H1 (cell line): Measurements from ENCODE around the gene MRPL9. TPM values are rescaled to one million over a fixed set of nuclear protein-coding genes. Genes with fewer than 3 reads are reported as not detected.

Experiments
- CTCF ChIA-PET: fragments of 300-600 bp; sonication (Branson Sonifier 250); formaldehyde crosslinking; loops from one replicate; lab custom pipeline; 2021; ENCODE audit not compliant: partially characterized antibody; lab: Charles Lee
- POLR2A ChIA-PET: fragments of 300-600 bp; sonication (Branson Sonifier 250); formaldehyde crosslinking; loops from one replicate; lab custom pipeline; 2021; ENCODE audit warnings: inconsistent platforms; ENCODE audit not compliant: partially characterized antibody; lab: Charles Lee
- DNase-seq, 2 experiments: peaks; one replicate each; pipeline versions ENCODE4 v3.0.0 to v3.0.0-alpha.2; 2010 to 2022; ENCODE audit warnings: low spot score in 2 of 2, low read depth in 1 of 2, mixed read lengths in 1 of 2
- FAIRE-seq: peaks from 2 replicates; lab custom pipeline; 2011; peaks lifted over from hg19 to GRCh38; lab: Jason Lieb, UNC
- H2AFZ ChIP-seq: 2 replicates; pipeline ENCODE4 v1.8.1; 2012; ENCODE audit warnings: low read length, inconsistent platforms
- H2AK5ac ChIP-seq: 2 replicates; pipeline ENCODE4 v1.6.1; 2013; ENCODE audit warnings: low read depth, low read length
- H2BK120ac ChIP-seq: replicated peaks from 2 replicates; pipeline ENCODE3; 2013; ENCODE audit warnings: low read depth, low read length, inconsistent platforms
- H2BK12ac ChIP-seq: 2 replicates; pipeline ENCODE4 v1.6.1; 2013; ENCODE audit warnings: low read depth, low read length
- H2BK15ac ChIP-seq: 2 replicates; pipeline ENCODE4 v1.6.1; 2013; ENCODE audit warnings: low read length
- H2BK20ac ChIP-seq: 2 replicates; pipeline ENCODE4 v1.6.1; 2013; ENCODE audit warnings: low read length
- H2BK5ac ChIP-seq: 2 replicates; pipeline ENCODE4 v1.6.1; 2013; ENCODE audit warnings: low read depth, low read length
- H3K14ac ChIP-seq: 2 replicates; pipeline ENCODE4 v1.6.1; 2013; ENCODE audit warnings: inconsistent platforms; ENCODE audit not compliant: insufficient read length
- H3K18ac ChIP-seq: 2 replicates; pipeline ENCODE4 v1.6.1; 2013; ENCODE audit warnings: low read length; ENCODE audit errors: extremely low read depth
- H3K23ac ChIP-seq: 2 replicates; pipeline ENCODE4 v1.6.1; 2013; ENCODE audit warnings: inconsistent platforms; ENCODE audit not compliant: insufficient read length
- H3K23me2 ChIP-seq: 2 replicates; pipeline ENCODE4 v1.6.1; 2013; ENCODE audit warnings: low read depth, low read length
- H3K27ac ChIP-seq: 2 replicates; pipeline ENCODE4 v1.6.1; 2011; ENCODE audit warnings: low read depth, low read length, inconsistent platforms
- H3K27me3 ChIP-seq, 4 experiments: replicated peaks in 1 of 4; 1 replicate in 1 of 4; 2 replicates in 3 of 4; pipeline versions ENCODE4 v1.6.1 to v1.8.1; 2011 to 2013; ENCODE audit warnings: low read length in 3 of 4, mild to moderate bottlenecking in 3 of 4, inconsistent platforms in 2 of 4, mixed read lengths in 2 of 4, moderate library complexity in 1 of 4; ENCODE audit not compliant: control insufficient read depth in 3 of 4, insufficient read depth in 3 of 4; ENCODE audit errors: extremely low read depth in 1 of 4
- H3K36me3 ChIP-seq, 4 experiments: 2 replicates each; pipeline versions ENCODE4 v1.6.1 to v1.8.1; 2011 to 2013; ENCODE audit warnings: mild to moderate bottlenecking in 4 of 4, low read length in 3 of 4, moderate library complexity in 2 of 4, control low read depth in 1 of 4, inconsistent platforms in 1 of 4; ENCODE audit not compliant: insufficient read depth in 4 of 4, control insufficient read depth in 2 of 4
- H3K4ac ChIP-seq: replicated peaks from 2 replicates; pipeline ENCODE3; 2013; ENCODE audit warnings: low read length, low read depth, mixed read lengths, inconsistent platforms; ENCODE audit not compliant: insufficient read length
- H3K4me1 ChIP-seq, 4 experiments: replicated peaks in 1 of 4; 1 replicate in 1 of 4; 2 replicates in 3 of 4; pipeline versions ENCODE4 v1.6.1 to v1.8.1; 2011 to 2013; ENCODE audit warnings: low read length in 3 of 4, inconsistent platforms in 2 of 4, mixed read lengths in 1 of 4; ENCODE audit not compliant: insufficient read depth in 4 of 4, control insufficient read depth in 3 of 4
- H3K4me2 ChIP-seq, 2 experiments: 2 replicates each; pipeline versions ENCODE4 v1.6.1 to v1.8.1; 2011 to 2013; ENCODE audit warnings: low read depth in 2 of 2, low read length in 2 of 2, control low read depth in 1 of 2, inconsistent platforms in 1 of 2, mild to moderate bottlenecking in 1 of 2; ENCODE audit not compliant: insufficient read depth in 1 of 2
- H3K4me3 ChIP-seq, 4 experiments: fragments of 200-600, 300-600 bp in 1 of 4; sonication (generic), shearing (Covaris generic), sonication (Bioruptor Twin) in 1 of 4; 2 replicates each; pipeline versions ENCODE4 v1.5.1 to v1.8.1; 2011 to 2016; ENCODE audit warnings: low read length in 4 of 4, low read depth in 3 of 4, control low read depth in 2 of 4, inconsistent platforms in 2 of 4, mild to moderate bottlenecking in 2 of 4, mixed read lengths in 1 of 4, moderate library complexity in 1 of 4; ENCODE audit not compliant: insufficient read depth in 2 of 4; ENCODE audit errors: extremely low read depth in 1 of 4
- H3K56ac ChIP-seq: replicated peaks from 2 replicates; pipeline ENCODE3; 2013; ENCODE audit warnings: low read depth, mild to moderate bottlenecking, mixed read lengths, low read length, inconsistent platforms; ENCODE audit not compliant: insufficient read length
- H3K79me1 ChIP-seq: 2 replicates; pipeline ENCODE4 v1.6.1; 2013; ENCODE audit warnings: low read depth, low read length, control low read depth
- H3K79me2 ChIP-seq, 2 experiments: 2 replicates each; pipeline versions ENCODE4 v1.6.1 to v1.8.1; 2012 to 2013; ENCODE audit warnings: low read length in 2 of 2, mild to moderate bottlenecking in 2 of 2, inconsistent platforms in 1 of 2; ENCODE audit not compliant: insufficient read depth in 2 of 2, control insufficient read depth in 1 of 2
- H3K9ac ChIP-seq, 4 experiments: replicated peaks in 1 of 4; 1 replicate in 1 of 4; 2 replicates in 3 of 4; pipeline versions ENCODE4 v1.6.1 to v1.8.1; 2011 to 2013; ENCODE audit warnings: low read depth in 3 of 4, low read length in 3 of 4, control low read depth in 2 of 4, mild to moderate bottlenecking in 2 of 4, moderate library complexity in 2 of 4, inconsistent platforms in 1 of 4; ENCODE audit errors: extremely low read depth in 1 of 4
- H3K9me3 ChIP-seq, 2 experiments: 2 replicates each; pipeline versions ENCODE4 v1.6.1 to v1.8.1; 2012 to 2013; ENCODE audit warnings: mild to moderate bottlenecking in 2 of 2, moderate library complexity in 2 of 2, control low read depth in 1 of 2, inconsistent platforms in 1 of 2, low read depth in 1 of 2, low read length in 1 of 2, mixed read lengths in 1 of 2; ENCODE audit not compliant: insufficient read depth in 2 of 2
- H4K20me1 ChIP-seq, 2 experiments: replicated peaks in 1 of 2; 2 replicates each; pipeline versions ENCODE3 to v1.8.1; 2011 to 2013; ENCODE audit warnings: inconsistent platforms in 2 of 2, low read length in 2 of 2, mild to moderate bottlenecking in 1 of 2; ENCODE audit not compliant: insufficient read depth in 2 of 2, control insufficient read depth in 1 of 2
- H4K5ac ChIP-seq: 2 replicates; pipeline ENCODE4 v1.6.1; 2013; ENCODE audit warnings: low read length, low read depth, mixed read lengths, inconsistent platforms; ENCODE audit not compliant: insufficient read length
- H4K8ac ChIP-seq: 2 replicates; pipeline ENCODE4 v1.8.0; 2013; ENCODE audit warnings: mild to moderate bottlenecking, moderate library complexity, low read length, inconsistent platforms; ENCODE audit not compliant: insufficient read depth; ENCODE audit errors: extremely low read depth
- H4K91ac ChIP-seq: replicated peaks from 2 replicates; pipeline ENCODE3; 2013; ENCODE audit warnings: low read length, mixed read lengths, inconsistent platforms; ENCODE audit not compliant: insufficient read length
- PHF8 ChIP-seq: fragments of 200-600 bp; sonication (generic); conservative IDR thresholded peaks from 2 replicates; pipeline ENCODE4 v1.7.1; 2012; ENCODE audit warnings: low read depth, mild to moderate bottlenecking, inconsistent platforms, low read length, moderate library complexity
- RNF2 ChIP-seq: fragments of 200-900, 300-1000 bp; sonication (generic); IDR thresholded peaks from 2 replicates; pipeline ENCODE4 v1.7.1; 2016; ENCODE audit warnings: borderline replicate concordance, low read depth, mild to moderate bottlenecking, antibody characterized with exemption, low read length; ENCODE audit not compliant: poor library complexity, severe bottlenecking; ENCODE audit errors: missing control alignments
- TBP ChIP-seq: IDR thresholded peaks from 2 replicates; pipeline ENCODE4 v1.6.1; 2011; ENCODE audit warnings: low read depth, low read length, improper control_type of control experiment
- WGBS, 2 experiments: shearing (Covaris generic) in 1 of 2; methylation state at CpG; one replicate each; pipeline versions ENCODE4 v1.1.6 to v1.1.7; 2013 to 2015; ENCODE audit warnings: low lambda C conversion rate in 2 of 2, mixed read lengths in 2 of 2, inconsistent platforms in 1 of 2, low coverage in 1 of 2, missing lambda C conversion rate in 1 of 2; ENCODE audit not compliant: insufficient replicate concordance in 2 of 2, insufficient coverage in 1 of 2, insufficient read length in 1 of 2; ENCODE audit errors: extremely low coverage in 1 of 2, missing lambda C conversion rate in 1 of 2; 5-methylcytosine and 5-hydroxymethylcytosine counted together
- polyA plus RNA-seq, 7 experiments: library from polyadenylated mRNA; depleted of rRNA in 3 of 7; stranded (reverse) in 5 of 7; unstranded in 2 of 7; fragments of >200 nt in 5 of 7; fragments of 200-250 nt in 2 of 7; gene quantifications; 1 replicate in 5 of 7; 2 replicates in 1 of 7; 4 replicates in 1 of 7; pipeline versions ENCODE4 v1.2.1 to v1.2.3, GENCODE V29; 2011 to 2013; ENCODE audit warnings: missing spikeins in 2 of 7, mixed read lengths in 2 of 7
- total RNA-seq: library from RNA; stranded (reverse); fragmentation: NEBNext Ultra II Directional; extraction: Animal tissue kit (Norgen Biotek cat#: 25700); gene quantifications from 2 replicates; pipeline ENCODE4 v1.2.1, GENCODE V29; 2021

MRPL9 gene
- total and polyA plus RNA-seq, 2 of the 8 experiments (the other 6 are each of a cell fraction or from before 2014, with no cell fraction given): 74.9 to 113 TPM

- Histone ChIP-seq H2AK5ac (no peak overlapping the region), H3K79me2 (no peaks in the 10 kb centered on the region), H4K91ac (no peak overlapping the region), H3K4me2 (no peak overlapping the region), H3K56ac (no peak overlapping the region), H3K36me3 (peaks cover 0 to 11% (median 2%) of the 10 kb centered on the region in 4 experiments; a peak in 4 of 8 replicates), H3K4me1 (no peaks in the 10 kb centered on the region), H3K79me1 (no peaks in the 10 kb centered on the region), H3K4me3 (no peak overlapping the region), H3K9ac (no peak overlapping the region), H3K23ac (no peak overlapping the region), H3K9me3 (no peaks in the 10 kb centered on the region), H2BK120ac (no peak overlapping the region), H3K4ac (no peak overlapping the region), H4K8ac (no peak overlapping the region), H2BK15ac (no peak overlapping the region), H3K14ac (no peak overlapping the region), H2BK12ac (no peak overlapping the region), H3K23me2 (no peaks in the 10 kb centered on the region), H2AFZ (no peak overlapping the region), H3K27me3 (no peaks in the 10 kb centered on the region), H2BK5ac (no peak overlapping the region), H3K18ac (no peak overlapping the region), H3K27ac (no peak overlapping the region), H4K5ac (no peak overlapping the region), H4K20me1 (no peaks in the 10 kb centered on the region), H2BK20ac (no peak overlapping the region)
- ChIA-PET CTCF (interaction anchor here (0.9 kb wide), 1 partner anchor 17 kb away, joined by 3 read pairs; no protein-coding TSS in a partner anchor), POLR2A (no interaction called here)
- WGBS, 2 experiments: 91% methylated on average over 2 of the region's 2 CpGs; no CpG with 5 or more reads in 1 of the 2 experiments
- no peak for TF ChIP-seq PHF8
- no peak for TF ChIP-seq RNF2
- no peak for TF ChIP-seq TBP
- DNase-seq (no peak), FAIRE-seq (no peak)
Measured at GRCh38 chr1:151783796-151784195, 20.5 kb upstream of the MRPL9 start.
